ENCODE results near the gene NOX5.

NOX5 gene

GRCh38 chr15:69025320-69025719 lies 10.8 kb downstream of the NOX5 start:
- no peak for DNase-seq

DNA sequence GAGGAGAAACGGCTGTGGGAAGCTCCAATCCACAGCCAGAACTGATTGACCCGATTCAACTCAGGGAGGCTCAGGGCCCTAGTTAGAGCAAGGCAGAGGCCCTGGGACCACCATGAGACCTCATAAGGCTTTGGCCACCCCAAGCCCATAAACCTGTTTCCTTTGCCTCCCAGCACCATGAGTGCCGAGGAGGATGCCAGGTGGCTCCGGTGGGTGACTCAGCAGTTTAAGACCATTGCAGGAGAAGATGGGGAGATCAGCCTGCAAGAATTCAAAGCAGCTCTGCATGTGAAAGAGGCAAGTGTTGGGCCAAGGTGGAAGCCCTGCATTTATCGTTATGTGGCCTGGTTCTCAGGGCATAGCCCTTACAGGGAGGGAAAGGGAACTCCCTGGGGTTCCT lies 11.9 kb downstream of the NOX5 start:
- no peak for DNase-seq

GRCh38 chr15:69027976-69028518 lies 13.6 kb downstream of the NOX5 start:
- DNase-seq = no peak

DNA sequence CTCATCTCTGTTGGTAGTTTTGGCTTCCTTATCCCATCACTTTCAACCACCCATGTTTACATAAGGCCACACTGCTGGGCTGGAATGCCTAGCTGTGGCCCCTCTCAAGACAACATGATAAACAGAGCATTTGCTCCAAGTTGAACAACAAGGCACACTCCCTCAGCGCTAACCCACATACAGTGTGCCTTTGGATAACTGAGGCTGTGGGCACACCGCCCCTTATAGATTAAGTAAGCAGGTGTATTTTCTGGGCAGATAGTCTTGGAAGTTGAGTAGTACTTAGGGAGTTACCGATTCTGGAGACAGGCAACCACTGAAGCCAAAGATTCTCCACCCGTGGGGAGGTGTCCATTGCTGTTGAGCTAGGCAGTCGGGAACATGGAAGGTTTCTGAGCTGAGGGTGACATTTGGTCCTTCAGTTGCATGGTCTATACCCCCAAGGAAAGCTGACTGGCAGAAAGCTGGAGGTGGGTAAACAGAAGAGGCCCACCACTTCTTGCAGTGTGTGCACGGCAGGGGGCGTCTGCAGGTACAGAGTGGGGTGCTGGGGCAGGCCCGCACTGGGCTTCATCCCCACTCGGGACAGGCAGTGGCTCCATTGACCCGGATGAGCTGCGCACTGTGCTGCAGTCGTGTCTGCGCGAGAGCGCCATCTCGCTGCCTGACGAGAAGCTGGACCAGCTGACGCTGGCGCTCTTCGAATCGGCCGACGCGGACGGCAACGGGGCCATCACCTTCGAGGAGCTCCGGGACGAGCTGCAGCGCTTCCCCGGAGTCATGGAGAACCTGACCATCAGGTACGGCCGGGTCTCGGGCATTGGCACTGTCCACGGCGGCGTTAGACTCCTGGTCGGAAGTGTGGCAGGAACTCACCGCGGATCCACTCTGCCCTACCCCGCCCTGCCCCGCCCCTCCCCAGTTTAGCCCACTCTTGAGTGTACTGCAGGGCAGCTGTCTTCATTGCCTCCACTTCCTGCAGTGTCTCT lies 16.8 kb downstream of the NOX5 start:
- DNase-seq = peak; percentile 68

- no peak for DNase-seq
Observed at GRCh38 chr15:69032031-69032430, 17.5 kb downstream of the NOX5 start.

DNA sequence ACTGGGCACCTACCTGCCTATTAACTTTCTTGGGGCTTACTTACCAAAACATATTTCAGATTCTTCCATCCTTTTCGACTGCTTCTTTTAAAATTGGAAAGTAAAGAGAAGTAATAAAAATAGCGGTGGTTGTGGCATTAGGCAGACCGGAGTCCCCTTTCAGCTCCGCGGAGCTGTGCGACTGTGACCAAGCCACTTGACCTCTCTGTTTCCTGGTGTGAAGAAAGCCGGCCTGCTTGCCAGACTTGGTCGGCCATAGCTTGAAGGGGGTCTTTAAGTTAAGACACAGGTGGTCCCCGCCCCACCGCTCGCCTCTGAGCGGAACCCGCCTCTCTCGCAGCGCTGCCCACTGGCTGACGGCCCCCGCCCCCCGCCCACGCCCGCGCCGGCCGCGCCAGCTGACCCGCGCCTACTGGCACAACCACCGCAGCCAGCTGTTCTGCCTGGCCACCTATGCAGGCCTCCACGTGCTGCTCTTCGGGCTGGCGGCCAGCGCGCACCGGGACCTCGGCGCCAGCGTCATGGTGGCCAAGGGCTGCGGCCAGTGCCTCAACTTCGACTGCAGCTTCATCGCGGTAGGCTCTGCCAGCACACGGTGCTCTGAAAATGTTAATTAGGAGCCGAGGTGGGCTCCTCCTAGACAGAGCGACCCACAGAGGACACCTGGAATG lies 18.3 kb downstream of the NOX5 start:
- DNase-seq = no peak

GRCh38 chr15:69034352-69034751 lies 19.9 kb downstream of the NOX5 start:
- DNase-seq = no peak

GRCh38 chr15:69035205-69035917 lies 20.9 kb downstream of the NOX5 start:
- peak; percentile 88 for DNase-seq

DNA sequence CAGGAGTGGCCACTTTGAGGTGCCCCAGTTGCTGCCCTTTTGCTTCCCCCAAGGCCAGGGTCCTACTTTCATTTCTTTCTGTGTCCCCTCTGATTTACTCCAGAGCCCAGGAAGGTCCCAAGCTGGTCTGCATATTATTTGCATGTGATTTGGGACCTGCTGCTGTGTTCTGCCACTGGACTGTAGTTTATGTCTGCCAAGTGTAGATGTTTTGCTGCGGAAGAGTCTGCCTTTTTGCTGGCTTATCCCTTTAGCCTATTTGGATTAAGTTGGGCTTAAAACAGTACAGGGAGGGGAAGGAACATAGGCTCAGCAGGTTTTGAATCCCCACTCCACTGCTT lies 21.4 kb downstream of the NOX5 start:
- DNase-seq = peak; percentile 84

DNA sequence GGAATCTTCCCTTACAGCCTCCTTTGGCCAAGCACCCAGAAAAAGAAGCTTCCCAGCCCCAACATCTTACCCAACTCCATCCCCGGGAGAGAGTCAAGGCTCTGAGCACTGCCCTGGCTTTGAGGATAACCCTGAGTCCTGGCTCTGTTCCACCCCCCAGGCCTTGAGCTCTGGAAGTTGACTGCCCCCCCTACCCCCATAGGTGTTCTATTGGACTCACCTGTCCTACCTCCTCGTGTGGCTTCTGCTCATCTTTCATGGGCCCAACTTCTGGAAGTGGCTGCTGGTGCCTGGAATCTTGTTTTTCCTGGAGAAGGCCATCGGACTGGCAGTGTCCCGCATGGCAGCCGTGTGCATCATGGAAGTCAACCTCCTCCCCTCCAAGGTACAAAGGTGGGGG lies 22.3 kb downstream of the NOX5 start:
- DNase-seq = no peak

DNA sequence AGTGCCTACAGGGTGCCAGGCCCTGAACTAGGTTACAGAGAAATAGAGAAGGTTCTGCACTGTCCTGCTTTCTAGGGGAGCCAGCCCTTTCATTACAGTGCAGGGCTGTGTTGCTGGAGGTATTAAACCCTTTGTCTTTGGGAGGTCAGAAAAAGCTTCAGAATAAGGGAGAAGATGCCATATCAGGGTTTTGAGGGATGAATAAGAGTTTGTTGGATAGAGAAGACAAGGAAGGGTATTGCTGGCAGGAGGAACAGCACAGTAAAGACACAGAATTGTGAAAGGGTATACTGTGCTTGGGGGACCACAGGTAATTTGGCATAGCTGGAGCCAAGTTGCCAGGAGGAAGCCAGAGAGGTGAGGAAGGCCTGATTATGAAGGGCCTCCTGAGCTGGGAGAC lies 23.0 kb downstream of the NOX5 start:
- DNase-seq = no peak

DNA sequence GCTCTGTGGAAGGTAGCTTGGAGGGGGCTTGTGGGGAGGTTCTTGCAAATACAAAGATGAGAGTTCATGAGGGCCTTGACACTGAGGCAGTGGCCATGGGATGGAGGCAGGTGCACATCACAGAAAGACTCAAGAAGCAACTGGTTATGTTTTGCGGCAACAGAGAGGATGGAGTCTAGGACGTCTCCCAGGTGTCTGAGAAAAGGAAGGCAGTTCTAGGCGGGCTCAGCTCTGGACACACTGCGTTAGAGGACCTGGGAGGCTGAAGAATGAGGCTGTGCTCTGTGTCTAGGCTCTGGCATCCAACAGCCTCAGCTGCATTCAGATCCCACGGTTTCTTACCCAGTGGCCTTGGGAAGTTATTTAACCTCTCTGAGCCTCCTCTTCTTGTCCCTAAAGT lies 23.5 kb downstream of the NOX5 start:
- no peak for DNase-seq

- no peak for DNase-seq
Observed at GRCh38 chr15:69038508-69038907, 24.0 kb downstream of the NOX5 start.

GRCh38 chr15:69039516-69040225 lies 25.2 kb downstream of the NOX5 start:
- DNase-seq = no peak

DNA sequence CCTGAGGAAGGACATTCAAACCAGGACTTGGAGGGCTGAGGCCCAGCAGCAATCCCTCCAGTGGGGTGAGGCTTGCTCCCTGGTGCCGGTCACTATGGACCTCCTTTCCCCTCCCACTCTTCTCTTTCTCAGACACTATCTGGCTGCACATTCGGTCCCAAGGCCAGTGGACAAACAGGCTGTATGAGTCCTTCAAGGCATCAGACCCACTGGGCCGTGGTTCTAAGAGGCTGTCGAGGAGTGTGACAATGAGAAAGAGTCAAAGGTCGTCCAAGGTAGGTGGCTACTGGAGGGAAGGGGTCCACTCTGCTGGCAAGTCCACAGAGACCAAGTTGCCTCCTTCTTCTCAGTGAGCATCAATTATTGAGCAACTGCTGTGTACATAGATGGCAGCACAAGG lies 28.0 kb downstream of the NOX5 start:
- DNase-seq = no peak

DNA sequence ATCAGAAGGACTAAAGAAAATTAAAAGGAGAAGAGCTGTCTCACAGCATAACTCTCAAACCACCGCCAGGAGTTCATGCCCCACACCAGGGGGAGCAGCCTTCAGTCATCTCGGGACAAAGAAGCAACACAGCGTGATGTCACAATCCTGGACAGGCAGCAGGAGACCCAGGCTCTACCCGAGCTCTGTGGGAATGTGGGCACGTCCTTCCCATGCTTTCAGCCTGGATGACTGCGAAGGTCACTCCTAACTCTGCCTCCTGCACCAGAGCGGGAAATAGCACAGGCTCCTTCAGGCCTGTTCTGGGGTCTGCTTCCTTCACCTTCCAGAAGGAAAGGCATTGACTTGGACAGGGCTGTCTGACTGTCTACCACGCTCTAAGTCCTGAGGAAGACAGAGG lies 31.3 kb downstream of the NOX5 start:
- DNase-seq = peak; percentile 34

- DNase-seq = no peak
Observed at GRCh38 chr15:69046781-69047180, 32.3 kb downstream of the NOX5 start.

DNA sequence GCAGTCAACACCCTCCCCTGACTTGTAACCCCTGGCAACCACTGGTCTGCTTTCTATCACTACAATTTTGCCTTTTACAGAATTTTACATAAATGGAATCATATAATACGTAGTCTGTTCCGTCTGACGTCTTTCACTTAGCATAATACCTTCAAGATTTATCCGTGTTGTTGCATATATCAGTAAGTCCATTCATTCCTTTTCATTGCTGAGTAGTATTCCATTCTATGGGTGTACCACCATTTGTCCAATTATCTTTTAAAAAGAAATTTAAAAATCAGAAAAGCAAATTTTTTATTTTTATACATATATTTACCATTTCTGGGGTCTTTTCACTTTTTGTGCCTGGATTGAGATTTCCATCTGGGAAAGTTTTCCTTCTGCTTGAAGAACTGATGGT lies 35.5 kb downstream of the NOX5 start:
- DNase-seq = no peak

GRCh38 chr15:69055251-69055650 lies 40.8 kb downstream of the NOX5 start:
- no peak for DNase-seq

GRCh38 chr15:69056365-69056764 lies 41.9 kb downstream of the NOX5 start:
- DNase-seq = peak; percentile 47

- DNase-seq = peak; percentile 98
Observed at GRCh38 chr15:69058830-69059556, 44.5 kb downstream of the NOX5 start.

- no peak for DNase-seq
Observed at GRCh38 chr15:69059557-69059943, 45.1 kb downstream of the NOX5 start.
